RWPE1 (cell line): ENCODE data around the gene SENP3.

ENCODE experiments used
- CTCF ChIA-PET: fragments of 350-600 bp; sonication (Branson Sonifier 250); formaldehyde crosslinking; extraction: SDS; loops from one replicate; lab custom pipeline; 2021; lab: Yijun Ruan, JAX
- POLR2A ChIA-PET: fragments of 400-600 bp; formaldehyde crosslinking; extraction: SDS; loops from one replicate; lab custom pipeline; 2020; ENCODE audit warnings: antibody characterized with exemption; ENCODE audit not compliant: low non-redundant PET; lab: Yijun Ruan, JAX
- DNase-seq: peaks from one replicate; pipeline ENCODE4 v3.0.0; 2012; ENCODE audit warnings: low spot score
- H3K27ac ChIP-seq: fragments of 450-650 bp; 2 replicates; pipeline ENCODE4 v1.5.1; 2017
- CTCF ChIP-seq: fragments of 450-650 bp; conservative IDR thresholded peaks from 2 replicates; pipeline ENCODE4 v1.5.1; 2017; ENCODE audit warnings: low read depth, mild to moderate bottlenecking

The SENP3 gene

DNA sequence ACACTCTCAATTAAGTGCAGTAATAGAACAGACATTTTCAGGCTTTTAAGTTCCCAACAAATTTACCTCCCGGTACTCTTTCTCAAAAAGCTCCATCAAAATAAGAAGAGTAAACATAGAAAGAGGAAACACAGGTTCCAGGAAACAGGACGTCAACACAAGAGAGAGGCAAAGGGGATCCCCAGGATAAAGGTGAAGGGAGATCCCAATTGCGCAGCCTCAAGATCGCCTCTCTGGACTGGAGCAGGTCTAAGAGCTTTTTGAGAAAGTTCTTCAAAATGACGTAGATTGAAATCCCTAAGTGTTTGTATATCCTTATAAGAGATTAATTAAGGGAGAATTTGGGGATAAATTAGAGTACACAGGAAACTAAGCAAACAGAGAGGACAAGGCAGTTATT, 56.9 kb downstream of the SENP3 start:
- DNase-seq: no peak
- ChIA-PET POLR2A (no interaction called here), CTCF (no interaction called here)
- TF ChIP-seq CTCF: no peak
- H3K27ac ChIP-seq: no peak overlapping the region

DNA sequence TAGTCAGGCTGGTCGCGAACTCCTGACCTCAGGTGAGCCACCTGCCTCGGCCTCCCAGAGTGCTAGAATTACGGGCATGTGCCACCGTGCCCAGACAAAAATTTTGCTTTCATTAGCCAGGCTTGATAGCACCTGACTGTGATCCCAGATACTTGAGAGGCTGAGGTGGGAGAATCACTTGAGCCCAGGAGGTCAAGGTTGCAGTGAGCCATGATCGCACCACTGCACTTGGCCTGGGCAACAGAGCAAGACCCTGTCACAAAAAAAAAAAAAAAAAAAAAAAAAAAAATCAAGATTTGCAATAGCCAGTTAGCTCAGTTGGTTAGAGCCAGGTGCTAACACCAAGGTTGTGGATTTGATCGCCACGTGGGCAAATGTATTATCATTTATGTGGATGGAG, 59.1 kb downstream of the SENP3 start:
- H3K27ac ChIP-seq: no peak overlapping the region
- no peak for DNase-seq
- POLR2A ChIA-PET: interaction anchor here (0.6 kb wide), 1 partner anchor 54 kb away, joined by 3 read pairs; no protein-coding TSS in a partner anchor
- TF ChIP-seq CTCF: no peak
- CTCF ChIA-PET: interaction anchor here (0.7 to 1.6 kb wide), 3 partner anchors 12 to 215 kb away, joined by 3 to 6 read pairs (median 3); no protein-coding TSS in a partner anchor
